Upper lobe of right lung (tissue), 1 donor: ENCODE results near the gene GLIPR1L2. TPM values are rescaled to one million over a fixed set of nuclear protein-coding genes. Genes with fewer than 3 reads are reported as not detected.
"Not testable (repeated sequence)": the region's sequence is repeated elsewhere in the genome, so short reads cannot be mapped to it uniquely, and the experiment has no call there.

ENCODE experiments used
- ATAC-seq: fragments of 200-7000 bp; cut with Tn5 transposase; one replicate; pipeline ENCODE4 v1.9.1; 2020; ENCODE audit warnings: mild to moderate bottlenecking, moderate library complexity
- DNase-seq: peaks from one replicate; pipeline ENCODE4 v3.0.0-alpha.2; 2020
- H3K27ac ChIP-seq: fragments of 200-600 bp; one replicate; pipeline ENCODE4 v1.8.0; 2022
- H3K27me3 ChIP-seq: fragments of 200-600 bp; one replicate; pipeline ENCODE4 v1.8.0; 2022; ENCODE audit warnings: mild to moderate bottlenecking
- H3K36me3 ChIP-seq: fragments of 200-600 bp; one replicate; pipeline ENCODE4 v1.8.0; 2022
- H3K4me1 ChIP-seq: fragments of 200-600 bp; one replicate; pipeline ENCODE4 v1.8.0; 2022
- H3K4me3 ChIP-seq: fragments of 200-600 bp; one replicate; pipeline ENCODE4 v1.8.0; 2022; ENCODE audit warnings: mild to moderate bottlenecking
- H3K9me3 ChIP-seq: fragments of 200-600 bp; one replicate; pipeline ENCODE4 v1.8.0; 2022
- CTCF ChIP-seq: fragments of 200-600 bp; IDR thresholded peaks from one replicate; pipeline ENCODE4 v1.8.0; 2022; ENCODE audit warnings: antibody characterized with exemption
- intact Hi-C: fragments of 100-400 bp; cut with DNase I; formaldehyde crosslinking; loops from one replicate; pipeline ENCODE4 v1.11.0; 2022
- total RNA-seq: library from RNA; stranded (reverse); fragmentation: NEBNext Ultra II Directional; extraction: Animal tissue kit (Norgen Biotek cat#: 25700); gene quantifications from one replicate; pipeline ENCODE4 v1.2.1, GENCODE V29; 2021
- donor health status: DM: no; HTN: yes; CAD: no; lungs with severe emphysema.

Gene GLIPR1L2
- total RNA-seq, 1 donor from 2014 or later, result 1.1 TPM

- intact Hi-C loops, result no loop called here
- Histone ChIP-seq H3K4me1 (no peaks in the 10 kb centered on the region), H3K36me3 (no peaks in the 10 kb centered on the region), H3K27me3 (no peaks in the 10 kb centered on the region), H3K4me3 (no peak overlapping the region), H3K27ac (no peak overlapping the region), H3K9me3 (no peaks in the 10 kb centered on the region)
- ATAC-seq, result no peak
- DNase-seq, result no peak
- TF ChIP-seq CTCF, result no peak
Measured at GRCh38 chr12:75443709-75444108, 52.8 kb downstream of the GLIPR1L2 start.

GRCh38 chr12:75444429-75445136, 53.7 kb downstream of the GLIPR1L2 start:
- H3K27me3 ChIP-seq, result no peaks in the 10 kb centered on the region
- H3K4me1 ChIP-seq, result no peaks in the 10 kb centered on the region
- no peaks in the 10 kb centered on the region for H3K9me3 ChIP-seq
- no peak for ATAC-seq
- no peaks in the 10 kb centered on the region for H3K36me3 ChIP-seq
- no peak for TF ChIP-seq CTCF
- DNase-seq, result no peak
- intact Hi-C loops, result no loop called here
- no peak overlapping the region for H3K4me3 ChIP-seq
- H3K27ac ChIP-seq, result no peak overlapping the region

- intact Hi-C loops, H3K4me1 ChIP-seq, H3K27me3 ChIP-seq, H3K27ac ChIP-seq, DNase-seq, H3K9me3 ChIP-seq, H3K4me3 ChIP-seq, H3K36me3 ChIP-seq, ATAC-seq: not testable (repeated sequence)
Measured at GRCh38 chr12:75445137-75445507, 54.2 kb downstream of the GLIPR1L2 start.

- no peak for ATAC-seq
- no peak for TF ChIP-seq CTCF
- H3K9me3 ChIP-seq, result no peaks in the 10 kb centered on the region
- no peaks in the 10 kb centered on the region for H3K36me3 ChIP-seq
- no peak overlapping the region for H3K27ac ChIP-seq
- no peaks in the 10 kb centered on the region for H3K27me3 ChIP-seq
- H3K4me3 ChIP-seq, result no peak overlapping the region
- no peak for DNase-seq
- intact Hi-C loops, result no loop called here
- H3K4me1 ChIP-seq, result no peaks in the 10 kb centered on the region
Measured at GRCh38 chr12:75446857-75447256, 56.0 kb downstream of the GLIPR1L2 start.

- intact Hi-C loops, result no loop called here
- no peak overlapping the region for H3K27ac ChIP-seq
- H3K4me3 ChIP-seq, result no peak overlapping the region
- H3K4me1 ChIP-seq, result no peaks in the 10 kb centered on the region
- no peaks in the 10 kb centered on the region for H3K9me3 ChIP-seq
- DNase-seq (no peak), ATAC-seq (no peak)
- no peaks in the 10 kb centered on the region for H3K36me3 ChIP-seq
- no peaks in the 10 kb centered on the region for H3K27me3 ChIP-seq
- no peak for TF ChIP-seq CTCF
Measured at GRCh38 chr12:75447691-75448393, 57.0 kb downstream of the GLIPR1L2 start.

- no peak for TF ChIP-seq CTCF
- ATAC-seq, result no peak
- no peaks in the 10 kb centered on the region for H3K36me3 ChIP-seq
Measured at GRCh38 chr12:75452675-75453330, 61.9 kb downstream of the GLIPR1L2 start.

More at GRCh38 chr12:75452675-75453330, 61.9 kb downstream of the GLIPR1L2 start:
- no peak for DNase-seq
- intact Hi-C loops, result no loop called here
- Histone ChIP-seq H3K4me3 (no peak overlapping the region), H3K9me3 (no peaks in the 10 kb centered on the region), H3K4me1 (no peaks in the 10 kb centered on the region), H3K27me3 (no peaks in the 10 kb centered on the region), H3K27ac (no peak overlapping the region)
